ENCODE measurements around the gene PTPN14.

GRCh38 chr1:214500340-214501055 is 50.9 kb downstream of the PTPN14 start:
- TF ChIP-seq CTCF (IDR thresholded peaks at IDR 0.05; ENCODE audit: low read length) (no peak), EZH2 (optimal IDR thresholded peaks at IDR 0.05; ENCODE audit: low read depth, low read length) (no peak), EZH2phosphoT487 (IDR thresholded peaks at IDR 0.05; ENCODE audit: low read length) (no peak)
